ENCODE data around the gene SBNO2. TPM values are rescaled to one million over a fixed set of nuclear protein-coding genes. Genes with fewer than 3 reads are reported as not detected.

SBNO2 gene
- total RNA-seq (ENCODE audit: low replicate concordance), result 3.3 and 16.2 TPM in 2 replicates

GRCh38 chr19:1173845-1174809 lies at the start of gene SBNO2:
Gene SBNO2, minus strand, starts transcription at chr19:1174268. Its CDS starts 19,992 bp downstream, at chr19:1154276.
- Histone ChIP-seq H3K4me2 (peak within 1 kb of the TSS; percentile 97), H2AFZ (replicated peaks) (no peak within 1 kb of the TSS)

GRCh38 chr19:1223018-1223855 lies 49.2 kb upstream of the SBNO2 start:
- no peak overlapping the region for H3K9ac ChIP-seq
- no peaks in the 10 kb centered on the region for H3K36me3 ChIP-seq
- H3K4me3 ChIP-seq, result no peak overlapping the region
- Mint-ChIP-seq H3K9me3 (no peaks in the 10 kb centered on the region), H3K27me3 (ENCODE audit: insufficient read depth, low read depth) (no peaks in the 10 kb centered on the region), H3K4me1 (peaks cover under 1% of the 10 kb centered on the region), H3K27ac (no peak overlapping the region), H3K36me3 (peaks cover 2% of the 10 kb centered on the region), H3K4me3 (no peak overlapping the region)
- H3K27me3 ChIP-seq, result no peaks in the 10 kb centered on the region
- H3K4me1 ChIP-seq, result no peaks in the 10 kb centered on the region
- peaks cover 50% of the 10 kb centered on the region for H4K20me1 ChIP-seq (ENCODE audit: low read depth)
- peaks cover 12% of the 10 kb centered on the region for H3K79me2 ChIP-seq (ENCODE audit: low read depth)
- TF ChIP-seq EZH2 (IDR thresholded peaks at IDR 0.05), result no peak
- TF ChIP-seq, protein P1, sequence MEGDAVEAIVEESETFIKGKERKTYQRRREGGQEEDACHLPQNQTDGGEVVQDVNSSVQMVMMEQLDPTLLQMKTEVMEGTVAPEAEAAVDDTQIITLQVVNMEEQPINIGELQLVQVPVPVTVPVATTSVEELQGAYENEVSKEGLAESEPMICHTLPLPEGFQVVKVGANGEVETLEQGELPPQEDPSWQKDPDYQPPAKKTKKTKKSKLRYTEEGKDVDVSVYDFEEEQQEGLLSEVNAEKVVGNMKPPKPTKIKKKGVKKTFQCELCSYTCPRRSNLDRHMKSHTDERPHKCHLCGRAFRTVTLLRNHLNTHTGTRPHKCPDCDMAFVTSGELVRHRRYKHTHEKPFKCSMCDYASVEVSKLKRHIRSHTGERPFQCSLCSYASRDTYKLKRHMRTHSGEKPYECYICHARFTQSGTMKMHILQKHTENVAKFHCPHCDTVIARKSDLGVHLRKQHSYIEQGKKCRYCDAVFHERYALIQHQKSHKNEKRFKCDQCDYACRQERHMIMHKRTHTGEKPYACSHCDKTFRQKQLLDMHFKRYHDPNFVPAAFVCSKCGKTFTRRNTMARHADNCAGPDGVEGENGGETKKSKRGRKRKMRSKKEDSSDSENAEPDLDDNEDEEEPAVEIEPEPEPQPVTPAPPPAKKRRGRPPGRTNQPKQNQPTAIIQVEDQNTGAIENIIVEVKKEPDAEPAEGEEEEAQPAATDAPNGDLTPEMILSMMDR (IDR thresholded peaks at IDR 0.05), result peak; percentile 60
- H3K27ac ChIP-seq, result no peak overlapping the region
- no peak overlapping the region for H2AFZ ChIP-seq (replicated peaks)
- peaks cover 4% of the 10 kb centered on the region for H3F3A ChIP-seq (ENCODE audit: low read depth)
- no peak overlapping the region for H3K4me2 ChIP-seq
- no peaks in the 10 kb centered on the region for H3K9me3 ChIP-seq (ENCODE audit: low read depth)
- DNase-seq (ENCODE audit: low spot score), result peak; percentile 66

More at GRCh38 chr19:1173845-1174809, at the start of gene SBNO2:
- H3K27me3 ChIP-seq, result no peaks in the 10 kb centered on the region
- peaks cover 17% of the 10 kb centered on the region for H3K4me1 ChIP-seq
- peaks cover 28% of the 10 kb centered on the region for H3K4me1 Mint-ChIP-seq
- H3K27ac ChIP-seq, result peak within 1 kb of the TSS; percentile 35
- H3K27me3 Mint-ChIP-seq (ENCODE audit: insufficient read depth, low read depth), result peaks cover 10% of the 10 kb centered on the region
- peak within 1 kb of the TSS; percentile 79 for H3K4me3 ChIP-seq
- H3K79me2 ChIP-seq (ENCODE audit: low read depth), result peaks cover 46% of the 10 kb centered on the region
- no peaks in the 10 kb centered on the region for H3K9me3 Mint-ChIP-seq
- H4K20me1 ChIP-seq (ENCODE audit: low read depth), result peaks cover 34% of the 10 kb centered on the region
- DNase-seq (ENCODE audit: low spot score), result peak; percentile 93
- H3K4me3 Mint-ChIP-seq, result peak within 1 kb of the TSS; percentile 91
- H3F3A ChIP-seq (ENCODE audit: low read depth), result peaks cover 26% of the 10 kb centered on the region
- H3K36me3 ChIP-seq, result no peaks in the 10 kb centered on the region
- TF ChIP-seq EZH2 (IDR thresholded peaks at IDR 0.05), result no peak
- TF ChIP-seq EZH2phosphoT487 (IDR thresholded peaks at IDR 0.05), result no peak
- TF ChIP-seq, protein P1 (IDR thresholded peaks at IDR 0.05), result no peak
- peak within 1 kb of the TSS; percentile 42 for H3K9ac ChIP-seq
- peaks cover 11% of the 10 kb centered on the region for H3K36me3 Mint-ChIP-seq
- peak within 1 kb of the TSS; percentile 70 for H3K27ac Mint-ChIP-seq
- H3K9me3 ChIP-seq (ENCODE audit: low read depth), result no peaks in the 10 kb centered on the region

DNA sequence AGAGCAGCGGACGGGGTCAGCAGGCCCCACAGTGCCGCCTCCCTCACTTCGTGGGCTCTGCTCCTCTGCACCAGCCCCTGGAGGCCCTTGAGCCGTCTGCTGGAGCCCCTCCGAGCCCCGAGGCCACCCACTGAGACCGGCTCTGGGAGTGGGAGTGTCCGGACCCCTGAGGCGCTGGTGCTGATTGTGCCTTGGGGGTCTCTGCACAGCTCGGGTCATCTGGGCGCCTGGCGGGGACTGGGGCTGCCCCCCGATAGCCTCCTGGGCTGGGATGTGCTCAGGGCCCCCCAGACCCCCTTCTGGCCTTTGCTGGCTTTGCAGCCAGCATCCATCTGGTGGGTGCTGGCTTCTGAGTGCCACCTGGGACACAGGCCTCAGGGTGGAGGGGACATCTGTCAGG lies 48.3 kb upstream of the SBNO2 start:
- TF ChIP-seq EZH2phosphoT487 (IDR thresholded peaks at IDR 0.05), result no peak
- no peak for TF ChIP-seq EZH2 (IDR thresholded peaks at IDR 0.05)
- TF ChIP-seq, protein P1 (IDR thresholded peaks at IDR 0.05), result no peak
- no peak overlapping the region for H3K27ac ChIP-seq

More for the DNA sequence above, 48.3 kb upstream of the SBNO2 start:
- Histone ChIP-seq H2AFZ (replicated peaks) (no peak overlapping the region), H3F3A (ENCODE audit: low read depth) (peaks cover 4% of the 10 kb centered on the region), H3K4me1 (no peaks in the 10 kb centered on the region), H4K20me1 (ENCODE audit: low read depth) (peaks cover 58% of the 10 kb centered on the region), H3K79me2 (ENCODE audit: low read depth) (peaks cover 20% of the 10 kb centered on the region), H3K36me3 (no peaks in the 10 kb centered on the region), H3K4me3 (no peak overlapping the region), H3K9ac (no peak overlapping the region), H3K27me3 (no peaks in the 10 kb centered on the region), H3K4me2 (no peak overlapping the region), H3K9me3 (ENCODE audit: low read depth) (no peaks in the 10 kb centered on the region)
- Mint-ChIP-seq H3K27me3 (ENCODE audit: insufficient read depth, low read depth) (no peaks in the 10 kb centered on the region), H3K4me3 (no peak overlapping the region), H3K27ac (no peak overlapping the region), H3K4me1 (peaks cover 5% of the 10 kb centered on the region), H3K9me3 (no peaks in the 10 kb centered on the region), H3K36me3 (no peaks in the 10 kb centered on the region)
- no peak for DNase-seq (ENCODE audit: low spot score)

All from neural progenitor cell (in vitro differentiated cells).